ENCODE data around the gene RAD51. TPM values are rescaled to one million over a fixed set of nuclear protein-coding genes. Genes with fewer than 3 reads are reported as not detected.
A peak's percentile ranks its signal among the peaks of the same experiment; 100 is the strongest.

RAD51 gene
- total and polyA plus RNA-seq, 2 experiments from 2014 or later, result 4.9 to 5.0 TPM

DNA sequence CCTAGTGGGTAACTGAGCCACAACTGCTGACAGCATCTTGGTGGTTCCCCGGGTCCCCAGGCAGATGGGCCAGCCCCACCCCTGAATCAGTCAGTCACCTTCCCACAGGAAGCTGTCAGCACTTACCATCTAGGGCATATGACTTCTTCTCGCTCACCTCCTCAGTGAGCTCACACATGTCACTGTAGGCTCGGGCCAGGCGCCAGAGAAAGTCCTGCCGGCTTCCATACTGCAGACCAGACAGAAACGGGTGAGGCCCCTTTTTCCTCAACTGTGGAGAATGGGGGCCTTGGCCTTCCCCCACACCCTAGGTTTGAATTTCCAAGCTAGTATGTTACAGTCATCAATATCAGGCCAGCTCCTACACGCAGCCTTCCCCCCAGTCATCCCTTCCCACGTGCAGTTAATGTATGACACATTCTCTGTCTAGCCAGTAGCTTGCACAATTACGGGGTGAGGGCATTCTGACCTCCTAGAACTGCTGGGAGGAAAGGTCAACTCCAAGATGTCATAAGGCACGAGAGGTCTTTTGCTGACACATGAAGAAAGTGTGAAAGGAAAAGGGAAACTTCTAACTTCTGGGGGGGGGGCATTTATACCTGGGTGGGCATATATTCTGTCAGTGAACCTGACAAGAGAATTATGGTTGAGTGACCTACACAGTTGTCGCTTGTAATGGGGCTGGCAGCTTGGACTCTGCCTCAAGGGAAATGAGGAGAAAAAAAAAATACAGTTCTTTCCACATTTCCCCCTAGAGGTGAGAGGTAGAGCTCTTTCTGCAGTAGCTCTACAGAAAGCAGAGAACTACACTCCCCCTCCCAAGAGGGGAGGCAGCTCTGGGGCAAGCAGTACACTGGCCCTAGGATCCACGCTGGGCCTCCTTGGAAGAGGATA lies 49.2 kb downstream of the RAD51 start:
- peaks cover 9% of the 10 kb centered on the region for H3K79me2 ChIP-seq
- no peaks in the 10 kb centered on the region for H3K9me2 ChIP-seq (replicated peaks; ENCODE audit: insufficient read depth)
- no peaks in the 10 kb centered on the region for H3K9me3 ChIP-seq (ENCODE audit: low read depth)
- H3K4me1 ChIP-seq (ENCODE audit: insufficient read depth), result peaks cover 8% of the 10 kb centered on the region
- TF ChIP-seq EZH2 (IDR thresholded peaks at IDR 0.05; ENCODE audit: borderline replicate concordance) (no peak), EZH2phosphoT487 (IDR thresholded peaks at IDR 0.05; ENCODE audit: low read depth, severe bottlenecking, unreplicated experiment) (no peak)
- TF ChIP-seq, protein P1, sequence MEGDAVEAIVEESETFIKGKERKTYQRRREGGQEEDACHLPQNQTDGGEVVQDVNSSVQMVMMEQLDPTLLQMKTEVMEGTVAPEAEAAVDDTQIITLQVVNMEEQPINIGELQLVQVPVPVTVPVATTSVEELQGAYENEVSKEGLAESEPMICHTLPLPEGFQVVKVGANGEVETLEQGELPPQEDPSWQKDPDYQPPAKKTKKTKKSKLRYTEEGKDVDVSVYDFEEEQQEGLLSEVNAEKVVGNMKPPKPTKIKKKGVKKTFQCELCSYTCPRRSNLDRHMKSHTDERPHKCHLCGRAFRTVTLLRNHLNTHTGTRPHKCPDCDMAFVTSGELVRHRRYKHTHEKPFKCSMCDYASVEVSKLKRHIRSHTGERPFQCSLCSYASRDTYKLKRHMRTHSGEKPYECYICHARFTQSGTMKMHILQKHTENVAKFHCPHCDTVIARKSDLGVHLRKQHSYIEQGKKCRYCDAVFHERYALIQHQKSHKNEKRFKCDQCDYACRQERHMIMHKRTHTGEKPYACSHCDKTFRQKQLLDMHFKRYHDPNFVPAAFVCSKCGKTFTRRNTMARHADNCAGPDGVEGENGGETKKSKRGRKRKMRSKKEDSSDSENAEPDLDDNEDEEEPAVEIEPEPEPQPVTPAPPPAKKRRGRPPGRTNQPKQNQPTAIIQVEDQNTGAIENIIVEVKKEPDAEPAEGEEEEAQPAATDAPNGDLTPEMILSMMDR (IDR thresholded peaks at IDR 0.05; ENCODE audit: poor library complexity), result no peak
- no peak overlapping the region for H3K4me3 ChIP-seq
- WGBS (ENCODE audit: low lambda C conversion rate, missing lambda C conversion rate), result 80% methylated on average over 12 of the region's 12 CpGs
- H3K4me2 ChIP-seq, result no peak overlapping the region
- H3K27me3 ChIP-seq, result no peaks in the 10 kb centered on the region
- no peaks in the 10 kb centered on the region for H3K36me3 ChIP-seq (replicated peaks; ENCODE audit: insufficient read depth, low read depth)
- DNase-seq (ENCODE audit: low spot score), result peak; percentile 44
- no peak overlapping the region for H2AFZ ChIP-seq
- peak overlapping the region; percentile 54 for H3K27ac ChIP-seq
- no peaks in the 10 kb centered on the region for H4K20me1 ChIP-seq (ENCODE audit: insufficient read depth, poor library complexity, severe bottlenecking)

DNA sequence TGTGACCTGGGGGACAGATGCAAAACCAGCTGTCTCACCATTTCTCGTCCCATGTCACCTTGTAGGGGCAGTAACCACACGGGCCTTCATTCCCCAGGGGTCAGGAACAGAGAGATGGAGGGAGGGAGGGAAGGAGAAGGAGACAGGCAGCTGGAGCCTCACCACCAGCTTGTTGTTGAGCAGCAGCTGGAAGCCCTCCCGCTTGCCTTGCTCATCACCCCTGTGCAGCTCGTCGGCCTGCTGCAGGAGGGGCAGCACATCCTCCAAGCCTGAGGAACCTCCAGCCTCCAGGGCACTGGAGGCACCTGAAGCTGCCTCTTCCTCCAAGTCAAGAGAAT lies 49.8 kb downstream of the RAD51 start:
- Histone ChIP-seq H3K4me3 (no peak overlapping the region), H2AFZ (no peak overlapping the region), H3K27ac (no peak overlapping the region), H3K9me3 (ENCODE audit: low read depth) (no peaks in the 10 kb centered on the region), H3K9me2 (replicated peaks; ENCODE audit: insufficient read depth) (no peaks in the 10 kb centered on the region), H3K27me3 (no peaks in the 10 kb centered on the region), H3K4me1 (ENCODE audit: insufficient read depth) (peaks cover 8% of the 10 kb centered on the region), H3K4me2 (no peak overlapping the region), H3K36me3 (replicated peaks; ENCODE audit: insufficient read depth, low read depth) (no peaks in the 10 kb centered on the region), H3K79me2 (peaks cover 12% of the 10 kb centered on the region), H4K20me1 (ENCODE audit: insufficient read depth, poor library complexity, severe bottlenecking) (no peaks in the 10 kb centered on the region)
- WGBS (ENCODE audit: low lambda C conversion rate, missing lambda C conversion rate), result 88% methylated on average over 5 of the region's 5 CpGs
- DNase-seq (ENCODE audit: low spot score), result no peak
- TF ChIP-seq EZH2 (IDR thresholded peaks at IDR 0.05; ENCODE audit: borderline replicate concordance) (no peak), EZH2phosphoT487 (IDR thresholded peaks at IDR 0.05; ENCODE audit: low read depth, severe bottlenecking, unreplicated experiment) (no peak)
- TF ChIP-seq, protein P1 (IDR thresholded peaks at IDR 0.05; ENCODE audit: poor library complexity), result no peak

DNA sequence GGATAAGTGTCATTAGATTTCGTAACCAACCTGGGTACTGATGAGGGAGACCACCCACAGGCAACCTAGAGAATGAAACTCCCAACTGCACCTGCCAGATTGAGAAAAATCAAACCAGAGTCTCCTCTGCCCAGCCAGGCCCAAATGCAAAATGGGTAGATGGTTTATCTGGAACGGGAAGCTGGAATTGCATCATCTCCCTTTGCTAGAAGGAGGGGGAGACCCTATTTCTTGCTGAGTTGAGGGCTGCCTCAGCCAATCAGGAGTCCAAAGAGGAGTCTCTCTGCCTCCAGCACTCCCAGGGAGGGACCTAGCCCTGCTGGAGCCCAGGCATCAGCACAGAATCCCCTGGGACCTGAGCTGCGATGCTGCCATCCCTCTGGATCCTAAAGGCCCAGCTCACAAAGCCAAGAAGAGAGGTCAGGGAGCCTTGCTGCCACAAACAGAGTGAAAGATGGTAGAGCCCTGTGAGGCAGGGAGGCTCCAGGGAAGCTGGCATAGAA lies 52.0 kb downstream of the RAD51 start:
- Histone ChIP-seq H2AFZ (no peak overlapping the region), H3K4me1 (ENCODE audit: insufficient read depth) (peaks cover 8% of the 10 kb centered on the region), H3K4me3 (no peak overlapping the region), H3K27me3 (no peaks in the 10 kb centered on the region), H3K4me2 (no peak overlapping the region), H3K36me3 (replicated peaks; ENCODE audit: insufficient read depth, low read depth) (no peaks in the 10 kb centered on the region), H3K27ac (peak overlapping the region; percentile 82), H4K20me1 (ENCODE audit: insufficient read depth, poor library complexity, severe bottlenecking) (no peaks in the 10 kb centered on the region), H3K79me2 (peaks cover 17% of the 10 kb centered on the region), H3K9me3 (ENCODE audit: low read depth) (no peaks in the 10 kb centered on the region), H3K9me2 (replicated peaks; ENCODE audit: insufficient read depth) (no peaks in the 10 kb centered on the region)
- 71% methylated on average over 3 of the region's 3 CpGs for WGBS (ENCODE audit: low lambda C conversion rate, missing lambda C conversion rate)
- no peak for DNase-seq (ENCODE audit: low spot score)
- TF ChIP-seq EZH2 (IDR thresholded peaks at IDR 0.05; ENCODE audit: borderline replicate concordance) (no peak), EZH2phosphoT487 (IDR thresholded peaks at IDR 0.05; ENCODE audit: low read depth, severe bottlenecking, unreplicated experiment) (no peak)
- TF ChIP-seq, protein P1 (IDR thresholded peaks at IDR 0.05; ENCODE audit: poor library complexity), result no peak
